A172 (cell line): ENCODE measurements around the gene DDN. TPM values are rescaled to one million over a fixed set of nuclear protein-coding genes. Genes with fewer than 3 reads are reported as not detected.

Source experiments
- DNase-seq: peaks from one replicate; pipeline ENCODE4 v3.0.0-alpha.2; 2015; ENCODE audit warnings: low spot score
- total RNA-seq: library from RNA; depleted of rRNA; stranded (reverse); fragments of >200 nt; shearing (Covaris generic); gene quantifications from 2 replicates; pipeline ENCODE4 v1.2.3, GENCODE V29; 2014

Gene DDN
- total RNA-seq, 1 experiment from 2014 or later: 0.03 TPM

DNA sequence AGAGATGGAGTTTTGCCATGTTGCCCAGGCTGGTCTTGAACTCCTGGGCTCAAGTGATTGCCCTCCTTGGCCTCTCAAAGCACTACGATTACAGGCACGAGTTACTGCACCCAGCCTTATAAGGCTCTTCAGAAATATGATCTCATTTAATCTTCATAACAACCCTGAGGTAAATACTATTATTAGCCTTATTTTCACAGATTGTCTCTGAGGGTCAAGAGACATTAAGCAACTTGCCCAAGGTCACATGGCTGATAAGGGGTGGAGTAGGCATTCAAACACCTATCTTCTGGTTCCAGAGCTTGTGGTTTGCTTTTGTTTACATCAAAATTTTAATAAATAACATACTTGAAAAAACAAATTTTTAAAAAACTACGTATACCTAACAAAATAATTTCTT, 14.3 kb upstream of the DDN start:
- DNase-seq: no peak

DNA sequence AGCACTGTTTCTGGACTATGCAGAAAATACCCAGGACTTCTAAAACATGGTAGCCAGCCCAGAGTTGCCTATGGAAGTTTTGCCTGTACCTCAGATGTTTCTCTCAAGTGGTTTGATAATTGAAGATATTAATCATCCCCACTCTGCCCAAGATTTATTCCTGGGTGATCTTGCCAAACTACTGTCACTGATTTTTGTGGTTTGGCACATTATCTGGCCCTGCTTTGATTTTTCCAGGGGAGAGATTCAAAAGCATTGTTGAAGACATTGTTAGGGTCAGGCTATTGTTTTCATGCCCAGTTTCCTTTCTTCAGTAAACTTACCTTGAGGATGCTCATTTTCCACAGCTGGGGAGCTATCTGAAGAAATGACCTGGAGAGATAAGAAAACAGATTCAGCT, 13.6 kb upstream of the DDN start:
- no peak for DNase-seq

GRCh38 chr12:49010092-49010668, 11.0 kb upstream of the DDN start:
- no peak for DNase-seq

- no peak for DNase-seq
Observed at GRCh38 chr12:49008943-49009342, 9.8 kb upstream of the DDN start.

- DNase-seq: no peak
Observed at GRCh38 chr12:49000346-49000745, 1.2 kb upstream of the DDN start.

DNA sequence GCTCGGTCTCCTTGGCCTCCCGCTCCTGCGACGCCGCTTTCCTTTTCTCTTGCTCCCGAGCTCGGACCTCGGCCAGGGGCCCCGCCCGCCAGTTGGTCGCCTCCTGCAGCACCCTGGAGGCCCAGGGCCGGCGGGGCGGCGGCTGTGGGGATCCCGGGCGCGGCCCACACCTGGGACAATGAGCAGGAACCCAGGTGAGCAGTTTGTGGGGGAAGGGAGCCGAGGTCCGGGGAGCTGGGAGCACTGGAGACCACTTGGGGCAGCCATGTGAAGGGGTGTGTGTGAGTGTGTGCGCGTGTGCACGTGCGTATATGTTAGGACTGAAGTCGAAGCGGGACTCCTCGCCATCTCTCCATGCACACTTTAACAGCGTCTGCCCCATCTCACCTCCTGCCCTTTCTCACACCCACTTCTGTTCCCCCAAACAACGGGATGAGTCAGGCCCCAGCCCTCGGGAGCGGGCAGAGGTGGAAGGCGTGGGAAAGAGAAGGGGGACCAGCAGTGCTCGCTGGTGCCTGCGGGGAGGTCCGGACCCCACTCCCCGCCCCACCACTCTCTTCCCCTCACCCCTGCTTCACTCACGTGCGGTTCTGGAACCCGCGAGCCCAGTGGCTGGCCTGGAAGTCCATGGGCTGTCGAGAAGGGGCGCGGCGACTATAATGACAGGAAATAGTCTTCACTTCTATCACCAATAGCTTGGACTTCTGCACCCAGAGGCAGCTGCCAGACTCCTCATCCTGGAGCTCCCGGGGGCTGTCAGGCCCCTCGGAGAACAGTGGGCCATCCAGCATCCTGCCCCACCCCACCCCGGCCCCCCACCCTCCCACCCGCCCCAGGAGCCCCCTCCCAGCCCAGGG, 450 bp downstream of the DDN start:
- DNase-seq: no peak

GRCh38 chr12:48997719-48998496, 1.3 kb downstream of the DDN start:
- no peak for DNase-seq

DNA sequence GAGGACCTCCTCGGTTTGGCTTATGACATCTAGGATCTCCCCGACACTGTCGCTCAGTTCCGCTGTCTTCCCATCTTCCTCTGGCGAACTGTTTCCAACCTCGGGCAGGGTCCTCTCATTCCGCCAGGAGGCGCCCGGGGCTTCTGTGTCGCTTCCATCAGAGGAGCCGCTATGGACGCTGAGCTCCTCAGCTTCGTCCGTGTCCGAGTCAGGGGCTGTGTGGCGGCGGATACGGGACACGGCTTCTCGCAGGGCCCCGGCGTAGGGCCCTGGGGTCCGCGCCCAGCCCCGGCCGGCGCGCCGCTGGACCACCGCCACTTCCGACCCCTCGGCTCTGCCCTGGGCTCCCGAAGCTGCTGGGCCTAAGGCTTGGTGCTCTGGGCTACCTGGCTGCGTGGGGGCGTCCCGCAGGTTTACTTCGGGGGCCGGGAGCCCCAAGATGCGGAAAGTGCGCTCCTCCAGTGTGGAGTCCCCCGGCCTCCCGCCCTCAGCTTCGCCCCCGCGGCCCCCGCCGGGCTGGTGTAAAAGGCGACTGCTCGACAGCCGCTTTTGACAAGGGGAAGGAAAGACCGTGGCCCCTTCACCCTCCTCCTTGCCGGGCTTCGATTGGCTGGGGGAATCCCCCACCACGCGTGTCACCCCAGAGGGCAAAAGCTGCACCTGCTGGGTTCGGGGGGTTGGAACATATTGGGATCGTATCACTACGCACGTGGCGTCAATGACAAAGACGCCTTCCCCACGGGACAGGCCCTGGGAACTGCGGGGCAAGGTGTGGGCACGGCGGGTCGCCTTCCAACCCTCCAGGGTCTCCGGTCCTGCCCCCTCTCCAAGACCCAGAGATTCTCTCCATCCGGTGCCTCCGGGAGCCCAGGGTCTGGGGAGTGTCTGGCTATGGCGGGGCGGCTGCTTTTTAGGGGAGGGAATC, 2.1 kb downstream of the DDN start:
- DNase-seq: no peak

GRCh38 chr12:48995086-48995879, 3.9 kb downstream of the DDN start:
- DNase-seq: peak; percentile 78

GRCh38 chr12:48994224-48995085, 4.7 kb downstream of the DDN start:
- DNase-seq: no peak

DNA sequence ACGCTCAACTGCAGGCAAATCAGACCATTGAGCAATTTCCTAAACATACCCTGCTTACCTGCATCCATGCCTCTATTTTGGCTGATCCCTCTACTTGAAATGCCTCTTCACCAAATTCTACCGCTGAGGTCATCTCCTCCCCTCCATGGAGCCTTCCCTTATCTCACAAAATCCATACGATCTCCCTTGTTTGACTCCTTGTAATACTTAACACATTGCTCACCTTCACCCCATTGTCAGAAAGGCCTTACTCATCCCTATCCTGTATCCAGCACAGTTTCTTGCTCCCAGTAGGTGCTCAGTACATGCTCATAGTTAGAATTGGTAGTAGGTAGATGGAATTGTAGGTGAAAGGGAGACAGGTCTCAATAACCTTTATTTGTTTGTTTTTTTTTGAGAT, 5.4 kb downstream of the DDN start:
- DNase-seq: no peak

- peak; percentile 52 for DNase-seq
Observed at GRCh38 chr12:48991247-48992050, 7.7 kb downstream of the DDN start.

- no peak for DNase-seq
Observed at GRCh38 chr12:48990552-48990951, 8.6 kb downstream of the DDN start.

- DNase-seq: peak; percentile 40
Observed at GRCh38 chr12:48988030-48988649, 11.0 kb downstream of the DDN start.

- DNase-seq: no peak
Observed at GRCh38 chr12:48986720-48987291, 12.4 kb downstream of the DDN start.

- no peak for DNase-seq
Observed at GRCh38 chr12:48985901-48986300, 13.3 kb downstream of the DDN start.

- DNase-seq: peak; percentile 24
Observed at GRCh38 chr12:48985475-48985897, 13.7 kb downstream of the DDN start.
